ENCODE data around the gene FAM107B. TPM values are rescaled to one million over a fixed set of nuclear protein-coding genes. Genes with fewer than 3 reads are reported as not detected.

The FAM107B gene
- total RNA-seq, 1 experiment from 2014 or later: 24.5 TPM

- H3K23me2 ChIP-seq (ENCODE audit: insufficient read length, low read depth, low read length, poor library complexity, severe bottlenecking): no peaks in the 10 kb centered on the region
- H2BK5ac ChIP-seq (ENCODE audit: insufficient read length, low read length): no peak overlapping the region
- H2BK120ac ChIP-seq (ENCODE audit: low read depth, low read length, poor library complexity, severe bottlenecking): no peak overlapping the region
- no peak overlapping the region for H3K14ac ChIP-seq (ENCODE audit: insufficient read depth, low read length)
- no peak overlapping the region for H3K4ac ChIP-seq (ENCODE audit: low read depth, low read length)
- H3K27me3 ChIP-seq (ENCODE audit: insufficient read depth, low read length): no peaks in the 10 kb centered on the region
- Mint-ChIP-seq H3K9me3 (no peaks in the 10 kb centered on the region; a peak in 1 of 5 replicates), H3K27me3 (ENCODE audit: low read depth) (peaks cover 17% of the 10 kb centered on the region), H3K27ac (no peak overlapping the region; a peak in 1 of 7 replicates), H3K4me3 (no peak overlapping the region), H3K4me1 (peaks cover 21 to 25% of the 10 kb centered on the region in 2 experiments), H3K36me3 (ENCODE audit: insufficient read depth in 1 of 3, low read depth in 3 of 3) (no peaks in the 10 kb centered on the region)
- H2AK5ac ChIP-seq (ENCODE audit: insufficient read length, low read length): no peak overlapping the region
- no peak overlapping the region for H3K56ac ChIP-seq (ENCODE audit: insufficient read length, low read depth, low read length)
- H3T11ph ChIP-seq (ENCODE audit: low read length): no peak overlapping the region
- no peaks in the 10 kb centered on the region for H4K20me1 ChIP-seq (ENCODE audit: control insufficient read depth, insufficient read depth, insufficient read length)
- no peak overlapping the region for H2BK12ac ChIP-seq (ENCODE audit: insufficient read length, low read depth, low read length)
- WGBS (ENCODE audit: extremely low coverage, insufficient read length, low lambda C conversion rate): no CpG with 5 or more reads among the region's 3 CpGs
- no peak overlapping the region for H3K4me2 ChIP-seq (ENCODE audit: insufficient read depth, insufficient read length, low read length)
- H3K4me1 ChIP-seq (ENCODE audit: insufficient read depth, low read length): peaks cover 3% of the 10 kb centered on the region; the same call in 1 of the 2 replicates
- no peak overlapping the region for H3K23ac ChIP-seq (ENCODE audit: insufficient read length, low read depth, low read length)
- H3K9ac ChIP-seq (ENCODE audit: extremely low read depth, insufficient read length, low read length): no peak overlapping the region
- no peak for TF ChIP-seq CTCF (conservative IDR thresholded peaks at IDR 0.05)
- H3K79me1 ChIP-seq (ENCODE audit: insufficient read depth, low read depth, low read length, poor library complexity, severe bottlenecking): no peaks in the 10 kb centered on the region
- no peak overlapping the region for H3K27ac ChIP-seq (ENCODE audit: insufficient read length, low read depth, low read length)
- H2BK15ac ChIP-seq (ENCODE audit: low read depth, low read length): no peak overlapping the region
- H4K8ac ChIP-seq (replicated peaks; ENCODE audit: insufficient read length, low read depth, low read length): no peak overlapping the region
- no peak overlapping the region for H4K5ac ChIP-seq (ENCODE audit: insufficient read length, low read depth, low read length)
- H3K18ac ChIP-seq (ENCODE audit: insufficient read length, low read depth, low read length): no peak overlapping the region
- no peak overlapping the region for H2AFZ ChIP-seq (ENCODE audit: low read length)
- DNase-seq: no peak
- no peak overlapping the region for H2BK20ac ChIP-seq (ENCODE audit: low read depth, low read length, poor library complexity, severe bottlenecking)
- no peaks in the 10 kb centered on the region for H3K79me2 ChIP-seq (ENCODE audit: insufficient read depth, low read length)
- no peak overlapping the region for H4K91ac ChIP-seq (ENCODE audit: insufficient read length, low read depth, low read length)
- no peaks in the 10 kb centered on the region for H3K9me3 ChIP-seq (ENCODE audit: control insufficient read depth, low read depth, low read length)
Observed at GRCh38 chr10:14678637-14679036, 96.1 kb downstream of the FAM107B start.

All from H9 (cell line).